B cell (primary cell): ENCODE measurements around the gene ERBB4.

Experiments
- EZH2 ChIP-seq: IDR thresholded peaks from 2 replicates; pipeline ENCODE4 v1.6.1; 2012; ENCODE audit warnings: borderline replicate concordance, low read depth, mild to moderate bottlenecking, moderate library complexity, low read length; ENCODE audit not compliant: insufficient read depth, poor library complexity, severe bottlenecking
- TF ChIP-seq, protein P1 (sequence below): fragments of 200-600 bp; IDR thresholded peaks from one replicate; pipeline ENCODE4 v1.8.0; 2022; ENCODE audit warnings: antibody characterized with exemption, mild to moderate bottlenecking

DNA sequence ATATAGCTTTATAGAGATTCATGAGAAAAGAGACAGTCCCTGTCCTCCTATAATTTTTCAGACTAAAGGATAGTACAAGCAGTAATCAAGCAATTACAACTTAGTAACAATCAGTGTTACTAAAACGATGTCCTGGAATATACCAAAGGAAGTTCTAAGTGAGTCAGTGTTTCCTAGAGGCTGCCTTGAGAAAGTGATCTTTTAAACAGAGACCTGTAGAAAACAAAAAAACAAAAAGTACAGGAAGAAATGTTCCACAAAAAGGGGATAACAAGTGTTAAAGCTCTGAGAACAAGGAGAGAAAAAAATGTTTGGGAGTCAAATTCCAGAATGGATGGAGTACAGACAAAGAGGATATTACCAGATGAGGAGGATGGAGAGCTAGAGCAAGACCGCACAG, 556.4 kb downstream of the ERBB4 start:
- TF ChIP-seq, protein P1, sequence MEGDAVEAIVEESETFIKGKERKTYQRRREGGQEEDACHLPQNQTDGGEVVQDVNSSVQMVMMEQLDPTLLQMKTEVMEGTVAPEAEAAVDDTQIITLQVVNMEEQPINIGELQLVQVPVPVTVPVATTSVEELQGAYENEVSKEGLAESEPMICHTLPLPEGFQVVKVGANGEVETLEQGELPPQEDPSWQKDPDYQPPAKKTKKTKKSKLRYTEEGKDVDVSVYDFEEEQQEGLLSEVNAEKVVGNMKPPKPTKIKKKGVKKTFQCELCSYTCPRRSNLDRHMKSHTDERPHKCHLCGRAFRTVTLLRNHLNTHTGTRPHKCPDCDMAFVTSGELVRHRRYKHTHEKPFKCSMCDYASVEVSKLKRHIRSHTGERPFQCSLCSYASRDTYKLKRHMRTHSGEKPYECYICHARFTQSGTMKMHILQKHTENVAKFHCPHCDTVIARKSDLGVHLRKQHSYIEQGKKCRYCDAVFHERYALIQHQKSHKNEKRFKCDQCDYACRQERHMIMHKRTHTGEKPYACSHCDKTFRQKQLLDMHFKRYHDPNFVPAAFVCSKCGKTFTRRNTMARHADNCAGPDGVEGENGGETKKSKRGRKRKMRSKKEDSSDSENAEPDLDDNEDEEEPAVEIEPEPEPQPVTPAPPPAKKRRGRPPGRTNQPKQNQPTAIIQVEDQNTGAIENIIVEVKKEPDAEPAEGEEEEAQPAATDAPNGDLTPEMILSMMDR, result no peak
- TF ChIP-seq EZH2, result no peak
